HL-60 (cell line): Measurements from ENCODE around the gene GGA1.

Source experiments
- POLR2AphosphoS5 ChIP-seq: IDR thresholded peaks from 2 replicates; pipeline ENCODE4 v1.6.1; 2012; ENCODE audit warnings: low read depth
- REST ChIP-seq: IDR thresholded peaks from 2 replicates; pipeline ENCODE4 v1.6.1; 2012; ENCODE audit warnings: low read depth; ENCODE audit not compliant: insufficient replicate concordance

DNA sequence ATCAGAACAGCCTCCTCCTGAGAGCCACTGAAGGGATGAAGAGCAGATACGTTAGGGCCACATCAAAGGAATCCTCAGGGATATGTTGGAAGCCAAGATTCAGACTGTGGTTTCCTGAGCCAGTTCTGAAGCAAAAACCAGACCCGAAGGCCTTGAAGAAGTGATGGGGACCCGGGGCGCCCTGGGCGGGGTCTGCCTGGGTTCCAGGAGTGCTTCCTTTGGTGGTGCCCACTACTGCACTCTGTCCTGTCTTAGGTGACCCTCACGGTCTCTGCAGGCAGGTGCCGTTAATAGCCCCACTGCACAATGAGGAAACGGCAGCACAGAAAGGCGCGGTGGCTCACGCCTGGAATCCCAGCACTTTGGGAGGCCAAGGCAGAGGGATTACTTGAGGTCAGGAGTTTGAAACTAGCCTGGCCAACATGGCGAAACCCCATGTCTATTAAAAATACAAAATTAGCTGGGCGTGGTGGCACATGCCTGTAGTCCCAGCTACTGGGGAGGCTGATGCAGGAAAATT, 18.0 kb downstream of the GGA1 start:
- TF ChIP-seq POLR2AphosphoS5 (no peak), REST (no peak)
